ENCODE measurements around the gene CAPN9.
A peak's percentile ranks its signal among the peaks of the same experiment; 100 is the strongest.
"Not testable (repeated sequence)": the region's sequence is repeated elsewhere in the genome, so short reads cannot be mapped to it uniquely, and the experiment has no call there.

CAPN9 gene

GRCh38 chr1:230711245-230711644, 35.9 kb upstream of the CAPN9 start:
- no peak overlapping the region for H3K4me3 ChIP-seq (ENCODE audit: control insufficient read depth, low read depth, low read length)
- no peak for DNase-seq (ENCODE audit: low read depth)
- no peak for TF ChIP-seq CTCF (IDR thresholded peaks at IDR 0.05; ENCODE audit: control insufficient read depth, insufficient read depth, low read depth, low read length, missing control alignments)

GRCh38 chr1:230712470-230712942, 34.7 kb upstream of the CAPN9 start:
- no peak overlapping the region for H3K4me3 ChIP-seq (ENCODE audit: control insufficient read depth, low read depth, low read length)
- no peak for DNase-seq (ENCODE audit: low read depth)
- no peak for TF ChIP-seq CTCF (IDR thresholded peaks at IDR 0.05; ENCODE audit: control insufficient read depth, insufficient read depth, low read depth, low read length, missing control alignments)

- no peak for TF ChIP-seq CTCF (IDR thresholded peaks at IDR 0.05; ENCODE audit: control insufficient read depth, insufficient read depth, low read depth, low read length, missing control alignments)
- H3K4me3 ChIP-seq (ENCODE audit: control insufficient read depth, low read depth, low read length): no peak overlapping the region
- no peak for DNase-seq (ENCODE audit: low read depth)
Observed at GRCh38 chr1:230713138-230713537, 34.0 kb upstream of the CAPN9 start.

- H3K4me3 ChIP-seq (ENCODE audit: control insufficient read depth, low read depth, low read length): no peak overlapping the region
- TF ChIP-seq CTCF (IDR thresholded peaks at IDR 0.05; ENCODE audit: control insufficient read depth, insufficient read depth, low read depth, low read length, missing control alignments): no peak
- no peak for DNase-seq (ENCODE audit: low read depth)
Observed at GRCh38 chr1:230713547-230713914, 33.7 kb upstream of the CAPN9 start.

- no peak within 1 kb of the TSS; the same call in 1 of the 2 replicates for H3K4me3 ChIP-seq (ENCODE audit: control insufficient read depth, low read depth, low read length)
- TF ChIP-seq CTCF (IDR thresholded peaks at IDR 0.05; ENCODE audit: control insufficient read depth, insufficient read depth, low read depth, low read length, missing control alignments): no peak
- peak; percentile 56 for DNase-seq (ENCODE audit: low read depth)
Observed at GRCh38 chr1:230713915-230714764, 33.0 kb upstream of the CAPN9 start, which contains the start of gene AGT. Gene AGT (minus strand): TSS chr1:230714122. CDS start chr1:230710823, 3,299 bp downstream.

- no peak for TF ChIP-seq CTCF (IDR thresholded peaks at IDR 0.05; ENCODE audit: control insufficient read depth, insufficient read depth, low read depth, low read length, missing control alignments)
- H3K4me3 ChIP-seq (ENCODE audit: control insufficient read depth, low read depth, low read length): no peak overlapping the region
- DNase-seq (ENCODE audit: low read depth): no peak
Observed at GRCh38 chr1:230715510-230715909, 31.7 kb upstream of the CAPN9 start.

- not testable (repeated sequence) for H3K4me3 ChIP-seq (ENCODE audit: control insufficient read depth, low read depth, low read length); DNase-seq (ENCODE audit: low read depth)
Observed at GRCh38 chr1:230716453-230716852, 30.7 kb upstream of the CAPN9 start.
